Measurements from ENCODE around the gene PRM1. TPM values are rescaled to one million over a fixed set of nuclear protein-coding genes. Genes with fewer than 3 reads are reported as not detected.

PRM1 gene
- total and polyA plus RNA-seq, 2 of the 8 experiments (the other 6 are each of a cell fraction or from before 2014, with no cell fraction given) = 0.54 to 0.82 TPM

GRCh38 chr16:11259655-11260595, 21.2 kb downstream of the PRM1 start:
- Histone ChIP-seq H3K4me1 (replicated peaks in 1 of 4; ENCODE audit: control insufficient read depth in 3 of 4, insufficient read depth in 4 of 4, low read length in 3 of 4) (peaks cover 0 to 8% (median 1%) of the 10 kb centered on the region in 4 experiments; a peak in 4 of 7 replicates), H2BK120ac (replicated peaks; ENCODE audit: low read depth, low read length) (no peak overlapping the region), H3K14ac (ENCODE audit: insufficient read length) (no peak overlapping the region), H3K79me1 (ENCODE audit: low read depth, low read length) (no peaks in the 10 kb centered on the region), H3K56ac (replicated peaks; ENCODE audit: insufficient read length, low read depth, low read length) (no peak overlapping the region), H3K79me2 (ENCODE audit: control insufficient read depth in 1 of 2, insufficient read depth in 2 of 2, low read length in 2 of 2) (peaks cover 0 to 6% of the 10 kb centered on the region in 2 experiments; a peak in 1 of 4 replicates), H3K4me3 (ENCODE audit: extremely low read depth in 1 of 4, insufficient read depth in 2 of 4, low read depth in 3 of 4, low read length in 4 of 4) (no peak overlapping the region), H2BK15ac (ENCODE audit: low read length) (no peak overlapping the region), H2BK12ac (ENCODE audit: low read depth, low read length) (peak overlapping the region; percentile 53; the same call in 1 of the 2 replicates), H2AK5ac (ENCODE audit: low read depth, low read length) (peak overlapping the region; percentile 47; the same call in 1 of the 2 replicates), H4K5ac (ENCODE audit: insufficient read length, low read depth, low read length) (no peak overlapping the region), H2BK5ac (ENCODE audit: low read depth, low read length) (no peak overlapping the region), H4K20me1 (replicated peaks in 1 of 2; ENCODE audit: control insufficient read depth in 1 of 2, insufficient read depth in 2 of 2, low read length in 2 of 2) (peaks cover 0 to 2% of the 10 kb centered on the region in 2 experiments), H3K27ac (ENCODE audit: low read depth, low read length) (no peak overlapping the region), H3K27me3 (replicated peaks in 1 of 4; ENCODE audit: control insufficient read depth in 3 of 4, extremely low read depth in 1 of 4, insufficient read depth in 3 of 4, low read length in 3 of 4) (no peaks in the 10 kb centered on the region; a peak in 1 of 7 replicates), H3K23me2 (ENCODE audit: low read depth, low read length) (peaks cover 9% of the 10 kb centered on the region), H3K36me3 (ENCODE audit: control insufficient read depth in 2 of 4, insufficient read depth in 4 of 4, low read length in 3 of 4) (0 out of 8 replicates have a peak, but pooled peaks cover 0 to under 1% (median 0%) of the 10 kb centered on the region in 4 experiments), H3K23ac (ENCODE audit: insufficient read length) (no peak overlapping the region), H3K9me3 (ENCODE audit: insufficient read depth in 2 of 2, low read depth in 1 of 2, low read length in 1 of 2) (no peaks in the 10 kb centered on the region), H2BK20ac (ENCODE audit: low read length) (no peak overlapping the region), H3K4me2 (ENCODE audit: insufficient read depth in 1 of 2, low read depth in 2 of 2, low read length in 2 of 2) (no peak overlapping the region), H4K8ac (ENCODE audit: extremely low read depth, insufficient read depth, low read length) (no peak overlapping the region), H3K4ac (replicated peaks; ENCODE audit: insufficient read length, low read depth, low read length) (no peak overlapping the region), H2AFZ (ENCODE audit: low read length) (no peak overlapping the region), H3K9ac (replicated peaks in 1 of 4; ENCODE audit: extremely low read depth in 1 of 4, low read depth in 3 of 4, low read length in 3 of 4) (no peak overlapping the region), H3K18ac (ENCODE audit: extremely low read depth, low read length) (no peak overlapping the region), H4K91ac (replicated peaks; ENCODE audit: insufficient read length, low read length) (no peak overlapping the region)
- FAIRE-seq = no peak
- DNase-seq (ENCODE audit: low read depth in 1 of 2, low spot score in 2 of 2) = no peak
- ChIA-PET CTCF (ENCODE audit: partially characterized antibody) (interaction anchor here (0.7 to 6.8 kb wide), 16 partner anchors 11 to 131 kb away, joined by 3 to 79 read pairs (median 5); partner anchors contain the start of genes PRM3 and TNP2), POLR2A (ENCODE audit: partially characterized antibody) (interaction anchor here (0.6 to 2.4 kb wide), 6 partner anchors 9 to 109 kb away, joined by 3 to 6 read pairs (median 3); no protein-coding TSS in a partner anchor)
- WGBS, 2 experiments (ENCODE audit: extremely low coverage in 1 of 2, insufficient coverage in 1 of 2, insufficient read length in 1 of 2, insufficient replicate concordance in 2 of 2, low coverage in 1 of 2, low lambda C conversion rate in 2 of 2, missing lambda C conversion rate in 1 of 2) = 93% methylated on average over 12 of the region's 12 CpGs; no CpG with 5 or more reads in 1 of the 2 experiments
- TF ChIP-seq SRF (IDR thresholded peaks at IDR 0.05; ENCODE audit: low read depth, low read length) (no peak), SP4 (IDR thresholded peaks at IDR 0.05; ENCODE audit: low read length) (no peak), HDAC6 (IDR thresholded peaks at IDR 0.05; ENCODE audit: low read depth, low read length) (no peak)

Measured in H1 (cell line).